Activated CD4-positive, CD25-positive, alpha-beta regulatory T cell treated with anti-CD3 and anti-CD28 coated beads, Interleukin-2, amount 50 U/mL, for 16 hours (primary cell): Measurements from ENCODE around the gene PANX2.

Source experiments
- DNase-seq: peaks from one replicate; pipeline ENCODE4 v3.0.0-alpha.2; 2020; ENCODE audit warnings: low read depth, low spot score

Gene PANX2

DNA sequence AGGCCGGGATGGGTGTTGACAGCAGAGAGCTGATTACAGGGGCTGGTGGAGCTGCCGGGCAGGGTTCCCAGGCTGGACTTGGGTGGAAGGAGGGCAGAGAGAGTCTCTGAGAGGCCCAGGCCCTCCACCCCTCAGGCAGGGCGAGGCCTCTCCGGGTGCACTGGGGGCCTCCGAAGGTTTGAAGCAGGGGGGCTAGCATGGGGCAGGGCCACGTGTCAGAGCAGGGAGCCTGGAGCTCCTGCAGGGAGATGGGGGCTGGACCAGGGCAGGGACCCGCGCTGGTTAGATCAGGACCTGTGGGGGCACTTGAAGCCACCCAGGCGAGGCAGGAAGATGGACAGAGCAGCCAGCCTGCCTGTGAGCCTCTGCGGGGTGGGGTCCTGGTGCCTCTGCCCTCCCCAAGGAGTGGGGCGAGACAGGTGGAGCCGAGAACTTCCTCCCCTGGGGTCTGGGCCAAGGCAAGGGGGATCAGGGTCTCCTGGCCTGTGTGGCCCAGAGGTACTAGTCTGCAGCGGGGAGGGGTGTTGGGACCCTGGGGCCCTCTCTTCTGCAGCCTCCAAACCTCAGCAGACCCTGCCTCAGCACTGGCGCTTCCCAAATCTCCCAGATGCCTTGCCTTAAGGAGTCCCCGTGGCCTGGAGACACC, 911 bp downstream of the PANX2 start:
- no peak for DNase-seq

DNA sequence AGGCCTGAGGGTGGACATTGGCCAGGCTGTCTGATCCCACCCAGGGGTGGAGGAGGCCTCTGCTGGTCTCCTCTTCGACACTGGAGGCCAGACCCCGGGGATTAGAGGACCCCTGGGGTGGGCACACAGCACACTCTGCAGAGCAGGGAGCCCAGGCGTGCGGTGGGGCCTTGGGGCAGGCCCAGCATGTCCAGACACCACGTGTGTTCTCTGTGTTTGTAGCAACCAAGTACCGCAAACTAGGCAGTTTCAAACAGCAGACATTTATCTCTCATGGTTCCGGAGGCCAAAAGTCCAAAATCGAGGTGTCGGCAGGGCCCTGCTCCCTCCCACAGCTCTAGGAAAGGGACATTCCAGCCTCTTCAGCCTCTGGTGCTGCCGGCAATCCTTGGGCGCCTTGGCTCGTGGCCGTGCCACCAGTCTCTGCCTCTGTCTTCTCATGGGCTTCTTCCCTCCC, 1.5 kb downstream of the PANX2 start:
- no peak for DNase-seq

DNA sequence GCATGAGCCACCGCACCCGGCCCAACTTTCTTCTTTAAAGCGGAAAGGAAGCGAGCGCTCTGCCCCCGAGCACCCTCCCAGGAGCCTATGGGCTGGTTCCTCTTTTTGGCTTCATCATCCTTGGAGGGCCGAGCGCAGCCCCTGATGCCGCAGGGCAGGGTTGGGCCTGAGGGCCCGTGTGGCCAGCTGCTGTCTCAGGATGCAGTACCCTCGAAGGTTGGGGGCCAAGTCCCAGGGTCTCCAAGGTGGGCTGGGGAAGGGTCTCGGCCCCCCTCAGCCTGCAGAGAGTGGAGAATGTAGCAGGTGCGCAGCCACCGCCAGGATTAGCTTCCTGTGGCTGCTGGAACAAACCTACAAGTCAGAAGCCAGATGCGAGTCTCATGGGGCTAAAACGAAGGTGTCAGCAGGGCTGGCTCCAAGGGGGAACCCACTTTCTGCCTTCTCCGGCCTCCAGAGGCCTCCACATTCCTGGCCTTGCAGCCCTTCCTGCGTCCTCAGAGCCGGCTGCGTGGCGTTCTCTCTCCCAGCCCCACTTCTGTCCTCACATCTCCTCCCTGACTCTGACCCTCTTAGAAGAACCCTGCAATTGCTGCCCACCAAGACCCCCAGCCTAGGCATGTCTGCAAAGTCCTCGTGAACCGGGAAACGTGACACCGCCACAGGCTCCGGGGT, 2.9 kb downstream of the PANX2 start:
- DNase-seq = no peak

DNA sequence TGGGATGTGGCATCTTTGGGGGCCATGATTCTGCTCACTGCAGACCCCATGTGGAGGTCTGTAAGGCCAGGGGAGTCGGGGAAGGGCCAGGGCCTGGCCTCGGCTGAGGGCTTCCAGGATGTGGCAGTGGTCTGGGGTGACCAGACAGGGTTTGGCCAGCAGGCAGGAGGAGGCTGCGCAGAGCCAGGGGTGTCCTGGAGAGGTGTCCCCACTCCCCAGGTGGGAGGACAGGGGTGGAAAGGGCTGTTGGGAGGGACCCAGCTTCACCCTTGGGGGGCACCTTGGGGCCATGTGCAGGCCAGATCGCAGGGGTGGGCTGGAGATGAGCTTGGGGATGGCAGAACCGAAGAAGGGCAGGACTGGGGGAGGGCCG, 3.4 kb downstream of the PANX2 start:
- DNase-seq = no peak

DNA sequence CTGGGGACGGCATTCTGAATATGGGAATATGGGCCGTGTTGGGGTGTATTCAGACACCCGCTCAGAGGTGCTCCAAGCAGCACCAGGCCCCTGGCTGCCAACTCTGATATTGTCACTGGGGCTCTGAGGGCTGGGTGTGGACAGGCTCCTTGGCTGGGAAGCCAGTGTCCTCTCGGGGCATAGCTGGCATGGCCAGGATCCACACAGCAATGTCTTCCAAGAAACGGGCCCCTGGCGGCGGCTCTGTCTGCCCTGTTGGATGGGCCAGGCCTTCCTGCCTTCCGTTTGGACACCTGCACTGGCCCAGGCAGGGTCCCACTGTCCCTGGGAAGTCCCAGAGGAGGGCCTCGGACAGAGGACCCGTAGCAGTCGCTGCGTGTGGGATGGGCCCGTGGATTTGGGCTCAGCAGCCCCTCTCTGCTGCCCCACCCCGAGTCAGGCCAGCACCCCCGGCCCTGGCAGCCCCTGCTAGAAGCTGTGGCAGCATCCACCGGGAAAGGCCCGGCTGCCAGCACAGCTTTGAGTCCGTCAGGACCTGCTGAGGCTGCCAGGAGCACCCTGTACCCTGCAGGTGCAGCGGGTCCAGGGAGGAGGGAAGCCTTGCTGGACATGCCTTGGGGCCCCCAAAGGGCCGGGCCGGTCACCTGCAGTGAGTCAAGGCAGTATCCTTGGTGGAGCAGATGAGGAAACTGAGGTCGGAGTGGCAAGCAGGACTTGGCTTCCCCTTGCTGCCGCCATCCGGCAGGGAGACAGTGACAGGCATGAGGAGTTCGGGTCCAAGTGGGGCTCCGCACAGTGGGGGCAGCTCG, 4.1 kb downstream of the PANX2 start:
- DNase-seq = no peak

DNA sequence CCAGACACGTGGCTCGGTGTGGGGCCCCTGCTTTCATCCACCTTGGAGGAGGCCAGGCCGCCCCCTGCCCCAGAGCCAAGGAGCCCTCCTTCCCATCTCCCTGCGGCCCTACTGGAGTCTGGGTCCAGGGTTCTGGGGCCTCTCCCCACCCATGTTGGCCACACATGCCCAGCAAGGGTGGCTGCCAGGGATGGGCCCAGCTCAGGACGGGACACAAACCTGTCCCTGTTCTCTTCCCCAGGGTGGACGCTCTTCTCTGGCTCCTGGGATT, 4.6 kb downstream of the PANX2 start:
- no peak for DNase-seq

DNA sequence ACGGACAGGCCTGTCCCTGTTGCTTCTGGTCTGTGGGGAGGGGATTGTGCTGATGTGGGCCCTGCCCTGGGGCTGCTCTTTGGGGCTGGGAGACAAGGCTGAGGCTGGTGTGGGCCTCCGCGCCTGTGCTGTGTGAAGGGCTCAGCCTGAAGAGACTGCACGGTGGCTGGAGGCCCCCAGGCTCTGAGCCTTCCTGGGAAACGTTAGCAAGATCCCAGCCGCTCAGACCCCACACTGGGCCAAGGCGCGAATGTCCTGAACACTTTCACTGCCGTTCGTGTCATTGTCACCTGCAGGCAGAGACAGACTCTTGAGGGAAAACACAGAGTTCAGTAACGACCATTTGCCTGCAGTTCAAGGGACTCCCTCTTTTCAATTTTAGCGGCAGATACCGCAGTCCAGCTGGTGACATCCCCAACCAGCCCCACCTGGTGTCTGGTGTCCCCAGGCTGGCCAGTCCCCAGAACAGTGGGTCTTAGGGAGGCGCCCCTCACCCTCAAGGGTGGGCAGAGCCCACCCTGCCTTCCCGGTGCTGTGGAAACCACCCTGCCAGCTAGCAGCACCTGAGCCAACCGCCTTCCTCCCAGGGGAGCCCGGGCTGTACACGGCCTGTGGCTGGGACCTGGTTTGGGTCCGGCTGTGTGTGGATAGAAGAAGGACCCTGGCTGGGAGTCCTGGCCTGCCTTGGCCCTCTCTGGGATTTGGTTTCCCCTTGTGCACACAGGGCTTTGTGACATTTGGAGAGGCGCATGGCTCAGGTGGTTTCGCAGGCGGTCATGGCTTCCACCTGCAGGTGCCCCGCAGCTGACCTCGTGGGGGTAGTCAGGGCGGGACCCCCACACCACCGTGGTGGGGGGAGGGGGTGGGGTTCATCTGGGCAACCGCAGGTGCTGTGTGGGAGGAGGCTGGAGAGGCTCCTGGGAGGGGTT, 5.7 kb downstream of the PANX2 start:
- DNase-seq = no peak

DNA sequence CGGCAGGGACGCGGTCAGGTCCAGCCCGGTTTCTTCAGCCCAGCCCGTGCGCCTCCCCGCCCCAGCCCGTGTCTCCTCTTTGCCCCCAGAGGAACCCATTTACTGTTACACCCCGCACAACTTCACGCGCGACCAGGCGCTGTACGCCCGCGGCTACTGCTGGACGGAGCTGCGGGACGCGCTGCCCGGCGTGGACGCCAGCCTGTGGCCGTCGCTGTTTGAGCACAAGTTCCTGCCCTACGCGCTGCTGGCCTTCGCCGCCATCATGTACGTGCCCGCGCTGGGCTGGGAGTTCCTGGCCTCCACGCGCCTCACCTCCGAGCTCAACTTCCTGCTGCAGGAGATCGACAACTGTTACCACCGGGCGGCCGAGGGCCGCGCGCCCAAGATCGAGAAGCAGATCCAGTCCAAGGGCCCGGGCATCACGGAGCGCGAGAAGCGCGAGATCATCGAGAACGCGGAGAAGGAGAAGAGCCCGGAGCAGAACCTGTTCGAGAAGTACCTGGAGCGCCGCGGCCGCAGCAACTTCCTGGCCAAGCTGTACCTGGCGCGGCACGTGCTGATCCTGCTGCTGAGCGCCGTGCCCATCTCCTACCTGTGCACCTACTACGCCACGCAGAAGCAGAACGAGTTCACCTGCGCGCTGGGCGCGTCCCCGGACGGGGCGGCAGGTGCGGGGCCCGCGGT, 6.5 kb downstream of the PANX2 start:
- no peak for DNase-seq

DNA sequence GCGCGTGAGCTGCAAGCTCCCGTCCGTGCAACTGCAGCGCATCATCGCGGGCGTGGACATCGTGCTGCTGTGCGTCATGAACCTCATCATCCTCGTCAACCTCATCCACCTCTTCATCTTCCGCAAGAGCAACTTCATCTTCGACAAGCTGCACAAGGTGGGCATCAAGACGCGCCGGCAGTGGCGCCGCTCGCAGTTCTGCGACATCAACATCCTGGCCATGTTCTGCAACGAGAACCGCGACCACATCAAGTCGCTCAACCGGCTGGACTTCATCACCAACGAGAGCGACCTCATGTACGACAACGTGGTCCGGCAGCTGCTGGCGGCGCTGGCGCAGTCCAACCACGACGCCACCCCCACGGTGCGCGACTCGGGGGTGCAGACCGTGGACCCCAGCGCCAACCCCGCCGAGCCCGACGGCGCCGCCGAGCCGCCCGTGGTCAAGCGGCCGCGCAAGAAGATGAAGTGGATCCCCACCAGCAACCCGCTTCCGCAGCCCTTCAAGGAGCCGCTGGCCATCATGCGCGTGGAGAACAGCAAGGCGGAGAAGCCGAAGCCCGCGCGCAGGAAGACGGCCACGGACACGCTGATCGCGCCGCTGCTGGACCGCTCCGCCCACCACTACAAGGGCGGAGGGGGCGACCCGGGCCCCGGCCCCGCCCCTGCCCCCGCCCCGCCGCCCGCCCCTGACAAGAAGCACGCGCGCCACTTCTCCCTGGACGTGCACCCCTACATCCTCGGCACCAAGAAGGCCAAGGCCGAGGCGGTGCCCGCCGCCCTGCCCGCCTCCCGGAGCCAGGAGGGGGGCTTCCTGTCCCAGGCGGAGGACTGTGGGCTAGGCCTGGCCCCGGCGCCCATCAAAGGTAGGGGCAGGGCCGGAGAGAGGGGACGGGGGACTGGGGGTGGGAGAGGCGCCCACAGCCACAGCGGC, 7.3 kb downstream of the PANX2 start:
- DNase-seq = no peak

DNA sequence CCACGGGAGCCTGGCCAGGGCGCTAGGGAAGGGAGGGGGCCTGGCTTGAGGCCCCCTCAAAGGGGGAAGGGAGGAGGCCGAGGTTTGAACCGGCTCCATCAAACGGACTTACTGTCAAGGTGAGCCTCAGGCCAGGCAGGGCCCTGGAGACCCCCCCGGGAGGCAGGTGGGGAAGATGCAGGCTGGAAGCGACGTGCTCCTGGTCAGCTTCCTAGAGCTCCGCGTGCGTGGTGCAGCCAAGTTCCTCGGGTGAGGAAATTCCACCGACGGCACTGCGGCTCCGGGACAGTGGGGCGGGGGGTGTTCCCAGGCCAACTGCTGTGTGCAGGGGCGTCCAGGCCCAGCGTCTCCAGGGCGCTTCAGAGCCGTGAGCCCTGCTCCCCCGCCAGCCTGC, 7.9 kb downstream of the PANX2 start:
- no peak for DNase-seq

DNA sequence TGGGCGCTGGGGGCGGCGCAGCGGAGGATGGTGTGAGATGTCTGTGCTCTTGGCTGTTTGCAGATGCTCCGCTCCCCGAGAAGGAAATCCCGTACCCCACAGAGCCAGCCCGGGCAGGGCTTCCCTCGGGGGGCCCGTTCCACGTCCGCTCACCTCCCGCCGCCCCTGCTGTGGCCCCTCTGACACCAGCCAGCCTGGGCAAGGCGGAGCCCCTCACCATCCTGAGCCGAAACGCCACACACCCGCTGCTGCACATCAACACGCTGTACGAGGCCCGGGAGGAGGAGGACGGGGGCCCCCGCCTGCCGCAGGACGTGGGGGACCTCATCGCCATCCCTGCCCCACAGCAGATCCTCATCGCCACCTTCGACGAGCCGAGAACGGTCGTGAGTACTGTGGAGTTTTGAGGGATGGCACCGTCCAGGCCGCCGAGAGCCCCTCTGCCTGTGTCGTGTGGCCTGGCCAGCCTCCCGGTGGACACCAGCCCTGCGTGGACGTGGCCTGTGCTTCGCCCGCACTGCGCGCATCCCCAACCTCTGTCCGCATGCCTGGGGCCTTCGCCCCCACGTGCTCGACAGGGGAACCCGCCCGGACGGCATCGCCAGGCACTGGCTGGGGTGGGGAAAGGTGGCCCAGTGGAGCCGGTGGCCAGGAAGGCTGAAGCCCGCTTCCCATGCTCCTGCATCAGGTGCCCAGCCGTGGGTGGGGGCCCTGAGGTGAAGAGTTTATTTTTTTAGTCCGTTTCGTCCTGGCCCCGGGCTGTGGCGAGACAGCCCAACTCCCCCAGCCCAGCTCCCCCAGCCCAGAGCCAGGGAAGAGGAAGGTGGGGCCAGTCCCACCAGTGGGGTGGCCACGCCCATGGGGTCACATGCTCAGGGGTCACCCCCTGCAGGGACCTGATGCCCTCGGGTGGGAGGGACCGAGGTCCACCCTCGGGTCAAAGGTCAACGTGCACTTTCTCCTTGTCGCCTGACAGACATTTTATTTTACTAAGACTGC, 8.6 kb downstream of the PANX2 start:
- no peak for DNase-seq

DNA sequence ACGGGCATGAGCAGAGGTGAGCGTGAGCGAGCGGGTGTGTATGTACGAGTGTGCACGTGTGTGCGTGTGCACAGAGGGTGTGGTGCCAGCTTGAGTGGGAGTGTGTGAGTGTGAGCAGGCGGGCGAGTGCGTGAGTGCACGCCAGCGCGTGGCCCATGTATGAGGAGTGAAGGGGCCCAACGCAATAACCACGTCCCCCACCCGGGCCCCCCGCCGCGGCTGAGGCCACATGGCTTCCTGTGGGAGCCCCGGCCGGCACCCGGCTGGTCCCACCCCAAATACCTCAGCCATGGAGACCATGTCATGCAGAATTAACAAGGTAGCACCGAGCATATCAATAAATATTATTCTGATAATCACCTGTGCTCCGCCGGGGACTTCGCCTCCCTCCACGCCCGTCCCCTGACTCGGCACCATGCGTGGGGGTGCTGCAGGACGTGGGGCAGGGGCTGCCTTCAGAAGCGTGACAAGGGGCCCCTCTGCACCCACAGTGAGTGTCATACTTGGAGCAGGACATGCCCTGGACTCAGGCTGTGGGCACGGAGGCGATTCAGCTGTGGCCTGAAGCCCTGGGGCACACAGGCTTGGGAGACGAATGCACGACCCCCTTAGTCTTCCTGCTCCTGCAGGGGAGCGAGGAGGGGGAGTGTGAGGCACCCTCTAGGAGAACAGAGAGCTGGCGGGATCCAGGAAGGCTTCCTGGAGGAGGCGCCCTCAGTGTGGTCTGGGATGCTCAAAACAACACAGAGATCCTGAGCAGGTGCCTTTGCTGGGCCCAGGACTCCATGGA, 9.6 kb downstream of the PANX2 start:
- DNase-seq = no peak

DNA sequence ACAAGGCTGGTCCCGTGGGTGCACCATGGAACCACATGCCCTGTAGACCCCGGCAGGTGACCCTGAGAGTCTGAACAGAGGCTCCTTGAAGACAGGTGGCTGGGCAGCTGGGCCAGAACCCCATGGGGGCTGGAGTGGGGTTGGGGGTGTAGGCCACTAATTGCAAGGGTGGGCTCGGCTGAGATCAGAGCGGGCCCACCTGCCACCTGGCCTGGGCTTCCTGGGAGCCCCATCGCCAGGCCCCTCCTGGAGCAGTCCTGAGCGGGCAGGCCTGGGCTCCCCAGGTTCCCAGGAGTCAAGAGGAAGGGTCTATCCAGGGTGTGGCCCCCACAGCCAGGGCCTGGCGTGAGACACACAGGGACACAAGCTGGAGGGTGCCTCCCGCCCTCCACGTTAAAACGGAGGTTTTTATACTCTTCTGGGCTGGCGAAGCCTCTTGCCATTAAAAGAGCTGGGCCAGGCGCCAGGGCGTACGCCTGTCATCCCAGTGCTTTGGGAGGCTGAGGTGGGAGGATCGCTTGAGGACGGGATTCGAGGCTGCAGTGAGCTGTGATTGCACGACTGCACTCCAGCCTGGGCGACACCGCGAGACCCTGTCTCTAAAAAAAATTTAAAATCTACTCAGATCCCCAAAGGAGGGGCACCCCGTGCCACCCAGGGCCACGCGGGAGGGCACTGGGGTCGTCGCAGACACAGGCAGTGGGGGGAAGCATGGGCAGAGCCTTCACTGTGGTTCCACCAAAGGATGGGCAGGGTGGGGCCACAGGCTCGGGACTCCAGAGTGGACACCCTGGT, 10.4 kb downstream of the PANX2 start:
- DNase-seq = no peak

DNA sequence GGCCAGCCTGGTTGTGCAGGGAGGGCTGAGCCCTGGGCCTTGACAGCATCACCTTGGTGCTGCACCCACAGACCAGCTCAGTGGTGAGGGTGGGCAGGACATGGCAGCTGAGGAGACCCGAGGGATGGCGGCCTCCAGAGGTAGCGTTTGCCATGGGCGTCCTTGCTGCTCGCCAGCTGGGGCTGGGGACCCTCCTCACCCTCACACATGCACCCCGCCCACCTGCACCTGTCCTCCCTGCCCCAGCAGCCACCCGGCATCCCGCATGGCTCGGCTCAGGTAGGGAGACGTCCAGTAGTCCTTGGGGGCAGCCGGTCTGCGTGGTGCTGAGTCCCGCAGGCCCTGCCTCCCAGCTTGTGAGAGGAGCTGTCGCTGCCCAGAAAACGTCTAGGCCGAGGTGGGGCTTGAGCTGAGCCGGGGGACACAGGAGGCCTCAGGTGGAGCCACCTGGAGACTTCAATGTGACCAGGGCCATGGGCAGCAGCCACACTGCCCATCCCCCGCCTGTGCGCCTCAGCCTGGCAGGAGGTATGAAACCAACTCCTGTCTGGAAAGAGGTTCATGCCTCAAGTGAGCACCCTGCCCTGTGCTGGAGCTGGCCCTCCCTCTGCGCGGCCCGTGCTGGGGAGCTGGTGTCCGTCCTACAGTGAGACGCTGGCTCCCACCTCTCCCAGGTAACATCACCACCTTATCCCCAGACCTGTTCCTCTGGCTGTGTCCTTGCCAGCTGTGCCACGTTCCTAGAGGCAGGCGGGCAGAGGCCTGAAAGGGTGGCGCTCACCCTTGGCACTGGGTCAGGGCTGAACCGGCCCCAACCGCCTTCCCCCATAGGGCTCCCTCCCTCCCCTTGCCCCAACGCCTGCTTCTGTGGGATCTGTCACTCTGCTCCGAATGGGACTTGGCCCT, 11.9 kb downstream of the PANX2 start:
- DNase-seq = no peak

DNA sequence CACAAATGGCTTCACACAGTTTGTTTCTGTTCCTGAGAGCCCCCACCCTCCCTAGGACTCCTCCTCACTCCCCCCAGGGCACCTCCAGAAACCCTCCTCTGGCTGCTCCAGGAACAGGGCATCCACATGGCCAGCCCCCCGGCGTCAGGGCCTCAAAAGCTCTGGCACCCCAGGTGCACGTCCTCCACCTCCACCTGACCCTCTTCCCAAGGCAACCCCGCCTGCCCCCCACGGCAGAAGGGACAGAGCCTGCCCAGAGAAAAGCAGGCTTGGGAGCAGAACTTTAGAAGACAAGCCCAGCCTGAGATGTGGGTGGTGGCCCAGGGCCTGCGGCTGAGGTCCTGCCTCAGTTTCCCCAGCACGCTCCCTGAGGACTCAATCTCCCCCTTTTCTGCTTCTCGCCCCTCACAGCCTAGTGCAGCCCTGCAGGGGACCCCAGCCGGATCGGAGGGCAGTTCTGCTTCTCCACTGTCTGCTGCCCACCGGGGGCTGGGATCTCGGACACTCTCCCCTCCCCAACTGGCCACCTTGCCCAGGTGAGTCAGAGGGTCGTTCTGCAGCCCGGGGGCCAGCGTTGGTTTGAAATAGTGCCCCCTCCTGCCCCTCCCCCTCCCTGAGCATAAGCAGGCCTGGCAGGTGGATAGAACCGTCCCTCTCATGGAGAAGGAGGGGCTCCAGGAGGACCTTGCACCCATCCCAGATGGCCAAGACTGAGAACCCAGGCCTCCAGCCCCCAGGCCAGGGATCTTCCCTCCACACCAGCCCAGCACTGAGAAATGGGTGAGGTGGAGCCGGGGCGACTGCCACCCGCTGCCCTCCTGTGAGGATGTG, 12.8 kb downstream of the PANX2 start:
- DNase-seq = no peak
